Esophagus (tissue), 2 donors: ENCODE measurements around the gene FGFR2. TPM values are rescaled to one million over a fixed set of nuclear protein-coding genes. Genes with fewer than 3 reads are reported as not detected.
A peak's percentile ranks its signal among the peaks of the same experiment; 100 is the strongest.

Source experiments
- H3K27ac ChIP-seq, 2 donors: one replicate each; pipeline ENCODE4 v1.5.1; 2013; ENCODE audit warnings: low read depth in 2 of 2, mild to moderate bottlenecking in 2 of 2, inconsistent platforms in 1 of 2, low read length in 1 of 2, moderate library complexity in 1 of 2
- H3K27me3 ChIP-seq, 2 donors: one replicate each; pipeline ENCODE4 v1.6.1; 2013; ENCODE audit warnings: low read length in 2 of 2, control low read depth in 1 of 2, mild to moderate bottlenecking in 1 of 2; ENCODE audit not compliant: insufficient read depth in 2 of 2, control insufficient read depth in 1 of 2
- H3K36me3 ChIP-seq, 2 donors: one replicate each; pipeline ENCODE4 v1.6.1; 2013; ENCODE audit warnings: low read length in 1 of 2; ENCODE audit not compliant: control insufficient read depth in 2 of 2, insufficient read depth in 2 of 2
- H3K4me1 ChIP-seq, 2 donors: one replicate each; pipeline ENCODE4 v1.6.1; 2013; ENCODE audit warnings: low read length in 1 of 2; ENCODE audit not compliant: control insufficient read depth in 2 of 2, insufficient read depth in 2 of 2
- H3K4me3 ChIP-seq, 2 donors: one replicate each; pipeline ENCODE4 v1.5.1; 2013; ENCODE audit warnings: low read length in 2 of 2, mild to moderate bottlenecking in 2 of 2, low read depth in 1 of 2, moderate library complexity in 1 of 2
- H3K9me3 ChIP-seq, 2 donors: one replicate each; pipeline ENCODE4 v1.6.1; 2013; ENCODE audit warnings: mild to moderate bottlenecking in 2 of 2, low read depth in 1 of 2, low read length in 1 of 2, moderate library complexity in 1 of 2; ENCODE audit not compliant: control insufficient read depth in 2 of 2, insufficient read depth in 1 of 2
- WGBS, 2 donors: extraction: QIAGEN DNeasy Blood & Tissue Kit; methylation state at CpG; one replicate each; pipeline ENCODE4 v1.1.7; 2013; 5-methylcytosine and 5-hydroxymethylcytosine counted together
- polyA plus RNA-seq, 2 donors: library from polyadenylated mRNA; stranded (reverse); fragments of 200-250 nt; gene quantifications; one replicate each; pipeline ENCODE4 v1.2.3, GENCODE V29; 2013
- donor health status: healthy with polysubstance abuse.
- donor health status: Bipolar disorder and iron deficiency.

FGFR2 gene
- polyA plus RNA-seq, 2 donors = 10.8 to 15.4 TPM

DNA sequence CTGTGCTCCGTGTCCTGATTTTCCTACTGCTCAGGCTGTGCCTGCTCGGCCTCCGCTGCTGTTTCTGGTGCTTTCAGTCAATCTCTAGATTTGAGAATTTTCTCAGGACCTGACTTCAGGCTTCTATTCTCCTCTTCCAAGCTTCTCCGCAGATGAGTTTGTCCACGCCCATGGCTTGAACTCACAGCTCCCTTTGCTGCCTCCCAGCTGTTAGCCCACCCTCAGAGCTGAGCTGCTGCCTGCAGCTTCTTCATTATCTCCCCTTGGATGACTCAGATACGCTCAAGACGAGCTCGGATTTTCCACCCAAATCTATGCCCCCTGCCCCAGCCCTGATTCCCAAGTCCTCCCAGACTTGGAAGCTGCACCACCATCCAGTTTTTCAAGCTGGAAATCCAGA, 104.7 kb downstream of the FGFR2 start:
- Histone ChIP-seq H3K4me3 (no peak overlapping the region), H3K36me3 (peaks cover 0 to 5% of the 10 kb centered on the region in 2 donors), H3K27ac (no peak overlapping the region), H3K27me3 (no peaks in the 10 kb centered on the region), H3K4me1 (no peaks in the 10 kb centered on the region), H3K9me3 (no peaks in the 10 kb centered on the region)
- WGBS, 2 donors = 78 to 80% methylated on average over 8 of the region's 8 CpGs

DNA sequence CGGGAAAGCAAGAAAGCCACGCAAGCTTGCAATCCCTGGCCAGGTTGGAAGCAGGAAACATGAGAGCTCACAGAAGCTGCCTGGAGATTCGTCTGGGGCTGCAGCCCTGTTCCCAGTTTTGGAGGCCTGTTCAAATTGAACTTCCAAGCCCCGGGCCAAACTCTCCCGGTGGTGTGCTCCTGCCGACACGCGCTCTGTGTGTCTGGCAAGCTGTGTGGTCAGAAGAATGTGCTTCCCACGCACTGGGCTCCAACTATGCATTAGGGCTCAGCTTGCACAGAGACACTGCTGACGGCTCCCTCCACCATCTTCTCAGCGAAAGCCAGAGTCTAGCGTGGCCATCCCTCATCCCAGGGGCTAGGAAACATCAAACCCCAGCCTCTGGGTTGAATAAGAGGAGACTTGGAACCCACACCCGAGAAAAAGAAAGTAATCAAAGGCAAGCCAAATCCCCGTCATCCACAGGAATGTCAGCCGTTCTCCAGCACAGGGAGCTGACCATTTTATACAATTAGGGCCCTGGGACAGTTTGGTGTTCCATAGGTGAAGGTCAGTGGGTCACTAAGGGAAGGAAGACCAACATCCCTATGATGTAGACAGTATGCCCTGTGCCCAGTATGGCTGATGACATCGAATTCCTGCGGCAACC, 107.2 kb downstream of the FGFR2 start:
- H3K9me3 ChIP-seq = no peaks in the 10 kb centered on the region
- no peaks in the 10 kb centered on the region for H3K27me3 ChIP-seq
- H3K36me3 ChIP-seq = peaks cover 0 to 5% of the 10 kb centered on the region in 2 donors
- no peaks in the 10 kb centered on the region for H3K4me1 ChIP-seq
- H3K4me3 ChIP-seq = no peak overlapping the region
- peak overlapping the region in 1 of 2 donors; percentile 72 for H3K27ac ChIP-seq
- WGBS, 2 donors = 40 to 58% methylated on average over 17 of the region's 17 CpGs

DNA sequence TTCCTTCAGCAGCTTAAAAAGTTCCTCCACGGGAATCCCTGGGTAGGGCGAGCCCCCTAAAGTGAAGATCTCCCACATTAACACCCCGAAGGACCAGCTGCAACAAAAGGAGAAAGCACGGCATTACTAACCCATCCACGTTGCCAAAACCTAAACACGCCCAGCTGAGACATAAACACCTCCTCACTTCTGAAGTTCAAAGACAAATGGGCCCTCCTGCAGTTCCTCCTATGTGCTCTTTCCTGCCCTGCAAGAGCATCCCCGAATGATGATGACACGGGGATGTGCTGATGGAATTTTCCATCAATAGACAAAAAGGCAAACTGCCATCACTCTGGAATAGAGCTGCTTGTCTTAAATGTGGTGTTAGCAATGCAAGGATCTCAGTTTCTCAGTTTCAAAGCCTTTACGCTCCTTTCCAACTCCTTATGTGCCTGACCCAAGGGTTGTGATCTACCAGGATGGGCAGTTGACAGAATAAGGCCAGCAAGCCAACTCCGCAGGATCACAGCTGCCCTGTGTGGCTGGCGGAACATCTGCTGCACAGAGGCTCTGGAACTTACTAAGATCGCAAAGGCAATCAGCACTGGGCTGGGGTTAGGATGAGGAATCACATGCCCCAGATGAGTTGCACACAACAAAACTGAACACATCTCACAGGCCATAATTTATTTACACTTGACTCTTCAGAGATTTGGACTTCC, 112.7 kb downstream of the FGFR2 start:
- Histone ChIP-seq H3K4me3 (no peak overlapping the region), H3K4me1 (peaks cover 0 to 2% of the 10 kb centered on the region in 2 donors), H3K27me3 (no peaks in the 10 kb centered on the region), H3K27ac (no peak overlapping the region), H3K36me3 (peaks cover 0 to 3% of the 10 kb centered on the region in 2 donors), H3K9me3 (peaks cover 0 to 3% of the 10 kb centered on the region in 2 donors)
- WGBS, 2 donors = 61 to 64% methylated on average over 12 of the region's 12 CpGs

DNA sequence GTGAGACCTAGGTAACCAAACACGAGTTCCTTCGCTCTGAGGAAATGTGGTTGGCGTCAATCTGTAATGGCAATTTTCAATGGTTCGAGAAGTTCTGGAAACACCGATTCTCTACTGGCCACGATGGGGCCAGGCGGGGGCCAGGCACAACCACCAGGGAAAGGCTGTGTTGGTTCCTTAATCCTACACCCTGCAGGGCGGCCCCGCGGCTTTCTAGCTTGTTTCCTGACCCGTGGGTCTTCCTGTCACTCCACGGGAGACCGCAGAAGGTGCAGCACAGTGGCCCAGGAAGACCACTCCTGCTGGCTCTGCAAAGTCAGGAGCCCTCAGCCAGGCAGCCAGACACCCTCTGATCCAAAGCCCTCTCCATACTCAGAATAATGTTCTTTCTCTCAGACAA, 113.4 kb downstream of the FGFR2 start:
- Histone ChIP-seq H3K27me3 (no peaks in the 10 kb centered on the region), H3K27ac (no peak overlapping the region), H3K4me3 (no peak overlapping the region), H3K9me3 (peaks cover 0 to 3% of the 10 kb centered on the region in 2 donors), H3K4me1 (peaks cover 0 to 2% of the 10 kb centered on the region in 2 donors), H3K36me3 (peaks cover 0 to 3% of the 10 kb centered on the region in 2 donors)
- WGBS, 2 donors = 81 to 85% methylated on average over 13 of the region's 13 CpGs

DNA sequence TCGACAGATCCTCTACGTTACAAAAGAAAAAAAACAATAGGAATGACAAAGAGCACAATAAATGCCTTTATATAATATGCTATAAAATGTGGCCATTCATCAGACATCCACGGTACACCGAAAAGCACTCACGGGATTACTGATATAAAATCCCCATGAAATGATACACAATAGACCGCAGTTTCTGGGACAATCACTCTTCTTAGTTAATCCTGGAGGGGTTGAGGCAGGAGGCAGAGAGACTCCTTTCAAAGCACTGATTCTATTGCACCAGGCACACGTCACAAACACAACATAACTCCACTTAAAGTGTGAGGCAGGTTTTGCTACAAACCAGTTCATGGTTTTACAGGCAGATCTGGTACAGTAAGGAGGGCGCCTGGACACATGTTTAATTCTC, 113.8 kb downstream of the FGFR2 start:
- no peaks in the 10 kb centered on the region for H3K27me3 ChIP-seq
- H3K4me3 ChIP-seq = no peak overlapping the region
- no peak overlapping the region for H3K27ac ChIP-seq
- WGBS, 2 donors = 83 to 85% methylated on average over 8 of the region's 8 CpGs
- peaks cover 0 to 2% of the 10 kb centered on the region in 2 donors for H3K4me1 ChIP-seq
- peaks cover 0 to 3% of the 10 kb centered on the region in 2 donors for H3K9me3 ChIP-seq
- H3K36me3 ChIP-seq = peaks cover 0 to 3% of the 10 kb centered on the region in 2 donors

DNA sequence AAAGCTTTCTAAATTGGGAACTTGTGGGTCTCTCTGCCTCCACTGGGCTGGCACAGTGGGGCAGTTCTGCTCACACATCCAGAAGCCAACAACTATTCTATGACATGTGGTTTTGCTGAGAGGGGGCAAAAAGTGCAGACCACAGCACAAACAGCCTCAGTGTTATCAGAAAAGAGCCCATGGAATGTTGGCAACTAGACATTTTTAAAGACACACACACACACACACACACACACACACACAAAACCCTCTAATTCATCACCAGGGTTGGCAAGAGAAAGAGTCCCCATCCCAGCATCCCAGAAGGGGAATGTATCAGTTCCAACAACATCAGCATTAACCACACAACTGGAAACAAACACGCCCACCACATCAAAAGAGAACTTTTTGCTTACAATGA, 117.1 kb downstream of the FGFR2 start:
- H3K27ac ChIP-seq = no peak overlapping the region
- no peak overlapping the region for H3K4me3 ChIP-seq
- 77 to 83% methylated on average over 1 of the region's 1 CpG for WGBS, 2 donors
- H3K4me1 ChIP-seq = peaks cover 0 to 2% of the 10 kb centered on the region in 2 donors
- H3K36me3 ChIP-seq = peaks cover 0 to 3% of the 10 kb centered on the region in 2 donors
- no peaks in the 10 kb centered on the region for H3K27me3 ChIP-seq
- H3K9me3 ChIP-seq = peaks cover 0 to 3% of the 10 kb centered on the region in 2 donors

DNA sequence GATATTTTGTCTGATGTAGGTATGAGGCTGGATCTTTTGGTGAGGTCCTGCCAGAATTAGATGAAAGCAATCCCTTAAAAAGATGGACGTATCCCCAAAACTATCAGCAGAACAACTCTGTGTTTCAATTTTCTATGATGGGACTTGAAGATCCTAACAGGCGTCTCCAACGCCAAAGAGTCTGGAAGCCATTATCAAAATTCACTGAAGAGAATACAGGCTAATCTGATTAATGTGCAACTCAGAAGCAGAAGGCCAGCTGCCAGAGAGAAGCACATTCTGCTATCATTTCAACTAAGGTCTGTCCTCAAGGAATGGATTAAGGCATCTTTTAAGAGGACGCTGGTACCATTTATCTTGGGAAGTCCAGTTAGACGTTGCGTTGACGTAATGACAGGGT, 119.7 kb downstream of the FGFR2 start:
- H3K4me1 ChIP-seq = no peaks in the 10 kb centered on the region
- H3K27me3 ChIP-seq = no peaks in the 10 kb centered on the region
- no peaks in the 10 kb centered on the region for H3K9me3 ChIP-seq
- peaks cover 0 to 2% of the 10 kb centered on the region in 2 donors for H3K36me3 ChIP-seq
- 87 to 89% methylated on average over 7 of the region's 7 CpGs for WGBS, 2 donors
- no peak overlapping the region for H3K27ac ChIP-seq
- no peak overlapping the region for H3K4me3 ChIP-seq

DNA sequence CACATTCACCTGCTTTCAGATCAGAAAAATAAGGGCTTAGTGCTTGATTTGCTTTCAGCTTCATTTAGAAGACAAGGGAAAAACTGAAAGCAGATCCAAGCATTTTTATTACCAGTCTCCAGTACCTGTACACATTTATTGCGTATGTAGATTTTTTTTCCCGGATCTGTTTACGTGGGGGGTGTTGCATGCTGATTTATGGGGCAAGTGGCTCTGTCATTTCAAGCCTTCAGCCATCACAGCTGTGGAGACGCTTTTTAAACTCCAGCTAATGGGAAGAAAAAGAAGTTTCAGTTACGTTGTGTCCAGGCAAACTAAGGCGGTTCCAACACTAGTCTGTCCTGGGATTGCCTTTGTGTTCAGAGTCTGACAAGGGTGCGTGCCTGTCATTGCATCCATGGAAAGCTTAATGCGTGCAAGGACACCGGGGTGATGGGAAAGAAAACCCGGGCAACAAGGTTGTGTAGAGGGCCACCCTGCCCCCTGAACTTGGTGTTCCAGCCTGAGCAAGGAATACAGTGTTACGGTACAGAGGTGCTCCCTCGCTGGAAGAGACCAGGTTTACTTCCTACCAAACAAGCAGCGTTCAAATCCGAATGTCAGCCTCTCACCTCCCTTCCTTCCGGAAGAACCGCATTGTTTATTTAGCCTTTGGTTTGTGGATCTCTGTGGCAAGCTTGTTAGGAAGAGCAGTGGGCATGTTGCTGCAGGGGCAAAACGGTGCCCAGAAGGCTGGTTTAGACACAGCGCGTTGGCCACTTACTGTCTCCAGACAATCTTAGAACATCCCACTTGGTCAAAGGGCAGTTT, 128.2 kb downstream of the FGFR2 start:
- Histone ChIP-seq H3K36me3 (no peaks in the 10 kb centered on the region), H3K9me3 (no peaks in the 10 kb centered on the region), H3K4me1 (peaks cover 0 to 5% of the 10 kb centered on the region in 2 donors), H3K4me3 (no peak overlapping the region), H3K27ac (no peak overlapping the region), H3K27me3 (no peaks in the 10 kb centered on the region)
- WGBS, 2 donors = 57 to 60% methylated on average over 19 of the region's 19 CpGs

DNA sequence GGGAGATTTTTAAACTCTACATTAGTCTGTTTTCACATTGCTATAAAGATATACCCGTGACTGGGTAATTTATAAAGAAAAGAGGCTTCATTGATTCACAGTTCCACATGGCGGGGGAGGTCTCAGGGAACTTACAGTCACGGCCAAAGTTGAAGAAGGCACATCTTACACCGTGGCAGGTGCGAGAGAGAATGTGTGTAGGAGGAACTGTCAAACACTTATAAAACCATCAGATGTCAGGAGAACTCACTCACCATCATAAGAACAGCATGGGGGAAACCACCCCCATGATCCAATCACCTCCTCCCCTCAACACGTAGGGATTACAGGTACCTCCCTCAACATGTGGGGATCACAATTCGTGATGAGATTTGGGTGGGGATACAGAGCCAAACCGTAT, 129.5 kb downstream of the FGFR2 start:
- WGBS, 2 donors = 79 to 82% methylated on average over 8 of the region's 8 CpGs
- H3K27ac ChIP-seq = no peak overlapping the region
- no peaks in the 10 kb centered on the region for H3K9me3 ChIP-seq
- H3K36me3 ChIP-seq = no peaks in the 10 kb centered on the region
- H3K4me3 ChIP-seq = no peak overlapping the region
- H3K27me3 ChIP-seq = no peaks in the 10 kb centered on the region
- H3K4me1 ChIP-seq = peaks cover 0 to 5% of the 10 kb centered on the region in 2 donors
